Activated CD8-positive, alpha-beta memory T cell treated with anti-CD3 and anti-CD28 coated beads for 24 hours (primary cell): ENCODE data around the gene EEF1A1.

Experiments
- DNase-seq: peaks from one replicate; pipeline ENCODE4 v3.0.0-alpha.2; 2020

EEF1A1 gene

GRCh38 chr6:73503027-73503772, 17.6 kb downstream of the EEF1A1 start:
- no peak for DNase-seq

GRCh38 chr6:73497915-73498314, 22.9 kb downstream of the EEF1A1 start:
- no peak for DNase-seq

- DNase-seq = no peak
These were observed 29.5 kb downstream of the EEF1A1 start for GRCh38 chr6:73491377-73491776.

DNA sequence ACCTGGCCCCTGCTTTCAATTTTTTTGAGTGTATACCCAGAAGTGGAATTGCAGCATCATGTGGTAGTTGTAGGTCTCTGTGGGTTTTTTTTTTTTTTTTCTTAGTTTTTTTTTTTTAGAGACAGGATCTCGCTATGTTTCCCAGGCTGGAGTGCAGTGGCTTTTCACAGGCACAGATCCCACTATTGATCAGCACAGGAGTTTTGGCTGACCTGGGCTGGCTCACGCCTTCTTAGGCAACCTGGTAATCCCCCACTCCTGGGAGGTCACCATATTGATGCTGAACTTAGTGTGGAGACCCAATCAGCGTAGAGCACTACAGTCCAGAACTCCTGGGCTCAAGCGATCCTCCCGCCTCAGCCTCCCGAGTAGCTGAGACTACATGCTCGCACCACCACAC, 33.4 kb downstream of the EEF1A1 start:
- no peak for DNase-seq

- no peak for DNase-seq
These were observed 36.4 kb downstream of the EEF1A1 start for GRCh38 chr6:73484438-73484837.

DNA sequence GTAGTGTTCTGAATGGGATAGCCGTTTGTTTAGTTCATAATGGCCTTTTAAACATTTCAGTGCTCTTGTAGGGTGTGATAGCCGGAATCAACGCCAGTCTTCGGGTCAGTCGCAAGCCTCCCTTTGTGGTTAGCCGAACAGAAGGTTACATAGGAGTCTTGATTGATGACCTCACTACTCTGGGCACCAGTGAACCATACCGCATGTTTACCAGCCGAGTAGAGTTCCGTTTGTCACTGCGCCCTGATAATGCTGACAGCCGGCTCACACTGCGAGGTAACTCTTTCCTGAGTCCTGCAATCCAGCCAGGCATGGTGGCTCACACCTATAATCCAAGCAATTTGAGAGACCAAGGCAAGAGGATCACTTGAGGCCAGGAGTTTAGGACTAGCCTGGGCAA, 38.9 kb downstream of the EEF1A1 start:
- no peak for DNase-seq

- DNase-seq = no peak
These were observed 43.4 kb downstream of the EEF1A1 start for GRCh38 chr6:73477407-73477806.

- no peak for DNase-seq
These were observed 44.1 kb downstream of the EEF1A1 start for GRCh38 chr6:73476723-73477122.

DNA sequence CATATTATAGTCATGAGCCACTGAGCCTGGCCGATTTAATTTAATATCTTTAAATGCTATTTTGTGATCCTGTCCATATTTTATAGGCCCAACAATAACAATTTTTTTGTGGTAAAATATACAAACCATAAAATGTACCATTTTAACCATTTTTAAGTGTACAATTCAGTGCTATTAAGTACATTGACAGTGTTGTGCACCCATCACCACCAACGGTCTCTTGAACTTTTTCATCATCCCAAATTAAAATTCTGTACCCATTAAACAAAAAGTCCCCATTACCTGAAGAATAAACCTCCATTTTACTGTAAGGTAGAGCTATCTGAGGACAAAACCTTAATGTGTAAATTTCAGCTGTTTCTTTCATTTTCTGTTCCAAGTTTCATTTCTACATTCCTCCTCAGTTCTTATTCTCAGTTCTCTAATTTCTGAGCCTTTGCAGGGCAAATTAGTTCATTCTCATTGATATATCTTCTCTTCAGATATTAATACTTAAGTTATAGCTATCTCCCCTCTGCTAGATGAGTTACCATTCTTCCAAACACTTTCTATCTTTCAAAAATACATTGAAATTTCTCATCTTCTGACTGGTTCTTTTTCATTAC, 49.0 kb downstream of the EEF1A1 start:
- DNase-seq = no peak
